ENCODE measurements around the gene OSTN. TPM values are rescaled to one million over a fixed set of nuclear protein-coding genes. Genes with fewer than 3 reads are reported as not detected.
"Not testable (repeated sequence)": the region's sequence is repeated elsewhere in the genome, so short reads cannot be mapped to it uniquely, and the experiment has no call there.

OSTN gene
- total RNA-seq, 1 experiment from 2014 or later, result 0.03 TPM

- no peak for DNase-seq (ENCODE audit: low read depth)
- in situ Hi-C loops (cut with HindIII; ENCODE audit: low pct_unique_long_range_greater_than_20kb, low sequenced_read_pairs), result no loop called here
These were observed 58.2 kb downstream of the OSTN start for GRCh38 chr3:191257286-191257685.

- in situ Hi-C loops (cut with HindIII; ENCODE audit: low pct_unique_long_range_greater_than_20kb, low sequenced_read_pairs), result no loop called here
- DNase-seq (ENCODE audit: low read depth), result no peak
These were observed 60.4 kb downstream of the OSTN start for GRCh38 chr3:191259486-191259885.

- in situ Hi-C loops (cut with HindIII; ENCODE audit: low pct_unique_long_range_greater_than_20kb, low sequenced_read_pairs), result no loop called here
- DNase-seq (ENCODE audit: low read depth), result no peak
These were observed 61.6 kb downstream of the OSTN start for GRCh38 chr3:191260431-191261303.

GRCh38 chr3:191261304-191261638 lies 62.2 kb downstream of the OSTN start:
- no peak for DNase-seq (ENCODE audit: low read depth)
- in situ Hi-C loops (cut with HindIII; ENCODE audit: low pct_unique_long_range_greater_than_20kb, low sequenced_read_pairs), result no loop called here

- in situ Hi-C loops (cut with HindIII; ENCODE audit: low pct_unique_long_range_greater_than_20kb, low sequenced_read_pairs), result no loop called here
- no peak for DNase-seq (ENCODE audit: low read depth)
These were observed 63.6 kb downstream of the OSTN start for GRCh38 chr3:191262650-191263049.

- in situ Hi-C loops (cut with HindIII; ENCODE audit: low pct_unique_long_range_greater_than_20kb, low sequenced_read_pairs), result no loop called here
- no peak for DNase-seq (ENCODE audit: low read depth)
These were observed 64.3 kb downstream of the OSTN start for GRCh38 chr3:191263365-191263764.

- no peak for DNase-seq (ENCODE audit: low read depth)
- in situ Hi-C loops (cut with HindIII; ENCODE audit: low pct_unique_long_range_greater_than_20kb, low sequenced_read_pairs), result no loop called here
These were observed 64.8 kb downstream of the OSTN start for GRCh38 chr3:191263850-191264249.

GRCh38 chr3:191268737-191269136 lies 69.7 kb downstream of the OSTN start:
- no peak for DNase-seq (ENCODE audit: low read depth)
- in situ Hi-C loops (cut with HindIII; ENCODE audit: low pct_unique_long_range_greater_than_20kb, low sequenced_read_pairs), result no loop called here

GRCh38 chr3:191269289-191270085 lies 70.4 kb downstream of the OSTN start:
- DNase-seq (ENCODE audit: low read depth), result no peak
- in situ Hi-C loops (cut with HindIII; ENCODE audit: low pct_unique_long_range_greater_than_20kb, low sequenced_read_pairs), result no loop called here

GRCh38 chr3:191275244-191275643 lies 76.2 kb downstream of the OSTN start:
- not testable (repeated sequence) for DNase-seq (ENCODE audit: low read depth)

GRCh38 chr3:191275751-191276150 lies 76.7 kb downstream of the OSTN start:
- in situ Hi-C loops (cut with HindIII; ENCODE audit: low pct_unique_long_range_greater_than_20kb, low sequenced_read_pairs), result no loop called here
- no peak for DNase-seq (ENCODE audit: low read depth)

More at GRCh38 chr3:191275244-191275643, 76.2 kb downstream of the OSTN start:
- in situ Hi-C loops (cut with HindIII; ENCODE audit: low pct_unique_long_range_greater_than_20kb, low sequenced_read_pairs), result not testable (repeated sequence)

- in situ Hi-C loops (cut with HindIII; ENCODE audit: low pct_unique_long_range_greater_than_20kb, low sequenced_read_pairs), result no loop called here
- no peak for DNase-seq (ENCODE audit: low read depth)
These were observed 81.1 kb downstream of the OSTN start for GRCh38 chr3:191280111-191280510.

- in situ Hi-C loops (cut with HindIII; ENCODE audit: low pct_unique_long_range_greater_than_20kb, low sequenced_read_pairs), result no loop called here
- no peak for DNase-seq (ENCODE audit: low read depth)
These were observed 81.8 kb downstream of the OSTN start for GRCh38 chr3:191280882-191281281.

GRCh38 chr3:191282251-191283185 lies 83.5 kb downstream of the OSTN start:
- in situ Hi-C loops (cut with HindIII; ENCODE audit: low pct_unique_long_range_greater_than_20kb, low sequenced_read_pairs), result no loop called here
- no peak for DNase-seq (ENCODE audit: low read depth)

GRCh38 chr3:191283400-191283799 lies 84.4 kb downstream of the OSTN start:
- in situ Hi-C loops (cut with HindIII; ENCODE audit: low pct_unique_long_range_greater_than_20kb, low sequenced_read_pairs), result no loop called here

GRCh38 chr3:191290311-191291025 lies 91.4 kb downstream of the OSTN start:
- in situ Hi-C loops (cut with HindIII; ENCODE audit: low pct_unique_long_range_greater_than_20kb, low sequenced_read_pairs), result no loop called here
- DNase-seq (ENCODE audit: low read depth), result no peak

More at GRCh38 chr3:191283400-191283799, 84.4 kb downstream of the OSTN start:
- no peak for DNase-seq (ENCODE audit: low read depth)

- DNase-seq (ENCODE audit: low read depth), result no peak
- in situ Hi-C loops (cut with HindIII; ENCODE audit: low pct_unique_long_range_greater_than_20kb, low sequenced_read_pairs), result no loop called here
These were observed 93.4 kb downstream of the OSTN start for GRCh38 chr3:191292243-191293015.

Data from Caki2 (cell line).